Ovary (tissue), 3 donors: ENCODE results near the gene CENPE.

Experiments
- POLR2A ChIP-seq: fragments of 450-650 bp; IDR thresholded peaks from one replicate; pipeline ENCODE4 v1.6.1; 2017; ENCODE audit warnings: antibody characterized with exemption, mild to moderate bottlenecking, moderate library complexity
- TF ChIP-seq, protein P1 (sequence below), 3 donors: fragments of 450-650 bp in 2 of 3; fragments of 200-600 bp in 1 of 3; IDR thresholded peaks; one replicate each; pipeline versions ENCODE4 v1.5.1 to v1.8.0; 2016 to 2022; ENCODE audit warnings: antibody characterized with exemption in 3 of 3, mild to moderate bottlenecking in 1 of 3
- donor health status: DM: no; HTN: no; CAD: no.

DNA sequence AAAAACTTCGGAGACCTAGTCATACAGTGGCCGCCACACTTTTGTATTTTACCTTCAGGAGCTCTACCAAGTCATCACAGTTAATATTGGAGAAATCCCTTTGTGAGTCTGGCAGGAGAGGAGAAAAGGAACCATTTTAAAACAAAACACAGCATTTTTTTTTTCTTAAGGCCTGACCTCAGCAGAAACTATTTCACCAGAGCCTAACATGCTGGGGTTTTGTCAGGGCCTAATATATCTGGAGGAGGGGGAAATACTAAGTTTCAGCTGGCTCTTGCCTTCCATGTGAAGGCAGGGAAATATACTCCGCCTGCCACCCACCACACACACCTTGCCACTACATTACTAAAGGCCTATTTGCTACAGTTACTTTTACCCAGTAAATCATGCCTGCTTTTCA lies 72.0 kb downstream of the CENPE start:
- TF ChIP-seq, protein P1, sequence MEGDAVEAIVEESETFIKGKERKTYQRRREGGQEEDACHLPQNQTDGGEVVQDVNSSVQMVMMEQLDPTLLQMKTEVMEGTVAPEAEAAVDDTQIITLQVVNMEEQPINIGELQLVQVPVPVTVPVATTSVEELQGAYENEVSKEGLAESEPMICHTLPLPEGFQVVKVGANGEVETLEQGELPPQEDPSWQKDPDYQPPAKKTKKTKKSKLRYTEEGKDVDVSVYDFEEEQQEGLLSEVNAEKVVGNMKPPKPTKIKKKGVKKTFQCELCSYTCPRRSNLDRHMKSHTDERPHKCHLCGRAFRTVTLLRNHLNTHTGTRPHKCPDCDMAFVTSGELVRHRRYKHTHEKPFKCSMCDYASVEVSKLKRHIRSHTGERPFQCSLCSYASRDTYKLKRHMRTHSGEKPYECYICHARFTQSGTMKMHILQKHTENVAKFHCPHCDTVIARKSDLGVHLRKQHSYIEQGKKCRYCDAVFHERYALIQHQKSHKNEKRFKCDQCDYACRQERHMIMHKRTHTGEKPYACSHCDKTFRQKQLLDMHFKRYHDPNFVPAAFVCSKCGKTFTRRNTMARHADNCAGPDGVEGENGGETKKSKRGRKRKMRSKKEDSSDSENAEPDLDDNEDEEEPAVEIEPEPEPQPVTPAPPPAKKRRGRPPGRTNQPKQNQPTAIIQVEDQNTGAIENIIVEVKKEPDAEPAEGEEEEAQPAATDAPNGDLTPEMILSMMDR (IDR thresholded peaks at IDR 0.05): no peak
- TF ChIP-seq POLR2A: no peak
